Left ventricle myocardium inferior (tissue), 1 donor: ENCODE data around the gene PRKD3. TPM values are rescaled to one million over a fixed set of nuclear protein-coding genes. Genes with fewer than 3 reads are reported as not detected.

Experiments used
- DNase-seq: peaks from one replicate; pipeline ENCODE4 v3.0.0-alpha.2; 2020
- H3K27ac ChIP-seq: fragments of 200-600 bp; replicated peaks from 2 replicates; pipeline ENCODE4 v1.8.0; 2021
- H3K27me3 ChIP-seq: fragments of 200-600 bp; 2 replicates; pipeline ENCODE4 v1.8.0; 2021; ENCODE audit warnings: low read depth
- H3K36me3 ChIP-seq: fragments of 200-600 bp; 2 replicates; pipeline ENCODE4 v1.8.0; 2021
- H3K4me1 ChIP-seq: fragments of 200-600 bp; 2 replicates; pipeline ENCODE4 v1.8.0; 2021
- H3K4me3 ChIP-seq: fragments of 200-600 bp; 2 replicates; pipeline ENCODE4 v1.8.0; 2021; ENCODE audit warnings: mild to moderate bottlenecking, moderate library complexity
- H3K9me3 ChIP-seq: fragments of 200-600 bp; replicated peaks from 2 replicates; pipeline ENCODE4 v1.8.0; 2021
- CTCF ChIP-seq: fragments of 200-600 bp; IDR thresholded peaks from 2 replicates; pipeline ENCODE4 v1.8.0; 2021; ENCODE audit warnings: antibody characterized with exemption, mild to moderate bottlenecking, borderline replicate concordance
- intact Hi-C: fragments of 100-400 bp; cut with micrococcal nuclease; formaldehyde crosslinking; loops from one replicate; pipeline ENCODE4 v1.11.0; 2022
- total RNA-seq: library from RNA; stranded (reverse); fragmentation: NEBNext Ultra II Directional; extraction: Animal tissue kit (Norgen Biotek cat#: 25700); gene quantifications from one replicate; pipeline ENCODE4 v1.2.1, GENCODE V29; 2021
- donor health status: DM: no; HTN: yes; CAD: no; lungs with severe emphysema.

Gene PRKD3
- total RNA-seq, 1 donor from 2014 or later, result 14.8 TPM

GRCh38 chr2:37321029-37321682, 3.5 kb downstream of the PRKD3 start:
- Histone ChIP-seq H3K27ac (no peak overlapping the region), H3K27me3 (no peaks in the 10 kb centered on the region), H3K9me3 (no peaks in the 10 kb centered on the region), H3K4me3 (no peak overlapping the region), H3K36me3 (no peaks in the 10 kb centered on the region), H3K4me1 (peaks cover 70% of the 10 kb centered on the region)
- no peak for TF ChIP-seq CTCF
- intact Hi-C loops, result no loop called here
- no peak for DNase-seq

DNA sequence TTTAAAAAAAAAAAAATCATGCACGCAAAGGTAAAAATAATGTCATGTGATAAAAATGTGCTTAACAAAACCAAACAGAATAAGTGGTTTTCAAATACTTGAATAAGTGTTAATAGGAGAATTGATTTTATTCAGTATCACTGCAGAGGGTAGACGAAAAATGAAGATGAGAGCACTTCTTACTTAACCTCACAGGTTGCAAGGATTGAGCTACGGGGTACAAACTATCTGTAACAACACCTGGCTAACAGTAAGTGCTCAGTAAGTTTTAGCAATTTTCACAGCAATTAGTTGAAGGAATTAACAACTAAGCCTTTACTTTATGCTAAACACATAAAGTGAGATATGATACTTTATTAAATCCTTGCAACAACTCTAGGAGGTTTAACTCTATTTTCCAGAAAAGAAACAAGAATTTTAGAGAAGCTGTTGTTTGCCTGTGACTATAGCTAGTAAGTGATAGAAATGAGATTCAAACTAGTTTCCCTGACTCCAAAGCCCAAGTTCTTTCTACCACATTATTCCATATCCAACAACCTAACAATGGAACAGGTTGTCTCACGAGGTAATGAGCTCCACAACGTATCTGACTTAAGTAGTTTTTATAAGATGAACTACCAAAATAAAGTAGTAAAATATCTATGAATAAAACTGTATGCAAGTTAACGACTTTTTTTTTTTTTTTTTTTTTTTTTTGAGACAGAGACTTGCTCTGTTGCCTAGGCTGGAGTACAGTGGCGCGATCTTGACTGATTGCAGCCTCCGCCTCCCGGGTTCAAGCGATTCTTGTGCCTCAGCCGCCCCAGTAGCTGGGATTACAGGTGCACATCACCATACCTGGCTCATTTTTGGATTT, 4.7 kb downstream of the PRKD3 start:
- intact Hi-C loops, result no loop called here
- no peak for DNase-seq

GRCh38 chr2:37318401-37318800, 6.2 kb downstream of the PRKD3 start:
- Histone ChIP-seq H3K27me3 (no peaks in the 10 kb centered on the region), H3K4me1 (peaks cover 68% of the 10 kb centered on the region), H3K4me3 (no peak overlapping the region), H3K27ac (no peak overlapping the region), H3K36me3 (no peaks in the 10 kb centered on the region), H3K9me3 (no peaks in the 10 kb centered on the region)
- no peak for DNase-seq
- intact Hi-C loops, result no loop called here
- TF ChIP-seq CTCF, result no peak

More for the DNA sequence above, 4.7 kb downstream of the PRKD3 start:
- Histone ChIP-seq H3K4me1 (peaks cover 70% of the 10 kb centered on the region), H3K27ac (no peak overlapping the region), H3K9me3 (no peaks in the 10 kb centered on the region), H3K27me3 (no peaks in the 10 kb centered on the region), H3K4me3 (no peak overlapping the region), H3K36me3 (no peaks in the 10 kb centered on the region)
- TF ChIP-seq CTCF, result no peak

DNA sequence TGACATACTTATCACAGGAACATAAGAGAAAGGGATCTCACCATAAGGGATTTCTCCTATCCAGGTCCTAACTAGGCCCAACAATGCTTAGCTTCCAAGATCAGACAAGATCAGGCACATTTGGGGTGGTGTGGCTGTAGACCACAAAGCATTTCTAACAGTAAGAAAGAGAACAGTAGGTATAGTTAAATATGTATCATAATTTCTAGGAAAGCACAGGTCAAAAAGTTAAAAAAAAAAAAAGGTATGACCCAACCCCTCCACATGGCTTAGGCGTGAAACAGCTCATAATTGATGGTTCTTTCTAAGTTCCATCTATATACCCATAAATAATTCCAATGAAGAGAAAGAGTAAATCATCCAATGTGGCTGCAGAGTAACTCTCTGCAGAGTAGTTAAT, 6.9 kb downstream of the PRKD3 start:
- Histone ChIP-seq H3K27ac (no peak overlapping the region), H3K27me3 (no peaks in the 10 kb centered on the region), H3K4me1 (peaks cover 68% of the 10 kb centered on the region), H3K9me3 (no peaks in the 10 kb centered on the region), H3K4me3 (no peak overlapping the region), H3K36me3 (no peaks in the 10 kb centered on the region)
- no peak for DNase-seq
- intact Hi-C loops, result no loop called here
- no peak for TF ChIP-seq CTCF

- Histone ChIP-seq H3K9me3 (no peaks in the 10 kb centered on the region), H3K36me3 (no peaks in the 10 kb centered on the region), H3K4me3 (no peak overlapping the region), H3K27me3 (no peaks in the 10 kb centered on the region), H3K4me1 (peaks cover 68% of the 10 kb centered on the region), H3K27ac (no peak overlapping the region)
- TF ChIP-seq CTCF, result no peak
- DNase-seq, result no peak
- intact Hi-C loops, result no loop called here
Observed at GRCh38 chr2:37316181-37316580, 8.5 kb downstream of the PRKD3 start.
